ENCODE measurements around the gene PLIN1. TPM values are rescaled to one million over a fixed set of nuclear protein-coding genes. Genes with fewer than 3 reads are reported as not detected.

Gene PLIN1
- total and polyA plus RNA-seq, 2 donors (not counting 1 experiment from before 2014, with no cell fraction given), result 0.02 to 0.50 TPM

GRCh38 chr15:89707577-89707976 is 28.4 kb upstream of the PLIN1 start:
- Histone ChIP-seq H3K9ac (ENCODE audit: insufficient read depth, low read length) (no peak overlapping the region), H3K4me2 (ENCODE audit: extremely low read depth, insufficient read depth, low read length) (no peak overlapping the region), H3K27me3 (ENCODE audit: control insufficient read depth, insufficient read depth, low read length) (peaks cover 14% of the 10 kb centered on the region), H4K20me1 (ENCODE audit: control insufficient read depth, extremely low read depth, insufficient read depth, low read length) (no peaks in the 10 kb centered on the region), H2AFZ (ENCODE audit: low read length) (no peak overlapping the region), H3K79me2 (ENCODE audit: control insufficient read depth, insufficient read depth, low read length) (no peaks in the 10 kb centered on the region), H3K36me3 (ENCODE audit: control insufficient read depth, insufficient read depth, low read length) (no peaks in the 10 kb centered on the region), H3K27ac (ENCODE audit: insufficient read depth, low read length) (no peak overlapping the region), H3K9me3 (ENCODE audit: control insufficient read depth, insufficient read depth, low read depth, low read length) (no peaks in the 10 kb centered on the region), H3K4me1 (ENCODE audit: control insufficient read depth, extremely low read depth, insufficient read depth, low read length) (no peaks in the 10 kb centered on the region), H3K4me3 (replicated peaks in 1 of 4; ENCODE audit: control extremely low read depth in 1 of 4, insufficient read depth in 1 of 4, low read depth in 3 of 4, low read length in 4 of 4) (no peak overlapping the region)
- no peak for DNase-seq (ENCODE audit: low read depth in 2 of 2)
- TF ChIP-seq CTCF (conservative IDR thresholded peaks at IDR 0.05 in 1 of 2, IDR thresholded peaks at IDR 0.05 in 1 of 2; ENCODE audit: low read depth in 1 of 2, low read length in 2 of 2) (no peak), EZH2 (IDR thresholded peaks at IDR 0.05; ENCODE audit: low read length, missing control alignments) (no peak)

- Histone ChIP-seq H4K20me1 (ENCODE audit: control insufficient read depth, extremely low read depth, insufficient read depth, low read length) (no peaks in the 10 kb centered on the region), H3K4me3 (replicated peaks in 1 of 4; ENCODE audit: control extremely low read depth in 1 of 4, insufficient read depth in 1 of 4, low read depth in 3 of 4, low read length in 4 of 4) (no peak overlapping the region), H3K9ac (ENCODE audit: insufficient read depth, low read length) (no peak overlapping the region), H2AFZ (ENCODE audit: low read length) (no peak overlapping the region), H3K27me3 (ENCODE audit: control insufficient read depth, insufficient read depth, low read length) (peaks cover 23% of the 10 kb centered on the region), H3K4me1 (ENCODE audit: control insufficient read depth, extremely low read depth, insufficient read depth, low read length) (no peaks in the 10 kb centered on the region), H3K36me3 (ENCODE audit: control insufficient read depth, insufficient read depth, low read length) (no peaks in the 10 kb centered on the region), H3K79me2 (ENCODE audit: control insufficient read depth, insufficient read depth, low read length) (no peaks in the 10 kb centered on the region), H3K27ac (ENCODE audit: insufficient read depth, low read length) (no peak overlapping the region), H3K9me3 (ENCODE audit: control insufficient read depth, insufficient read depth, low read depth, low read length) (no peaks in the 10 kb centered on the region), H3K4me2 (ENCODE audit: extremely low read depth, insufficient read depth, low read length) (no peak overlapping the region)
- TF ChIP-seq CTCF (conservative IDR thresholded peaks at IDR 0.05 in 1 of 2, IDR thresholded peaks at IDR 0.05 in 1 of 2; ENCODE audit: low read depth in 1 of 2, low read length in 2 of 2) (no peak), EZH2 (IDR thresholded peaks at IDR 0.05; ENCODE audit: low read length, missing control alignments) (no peak)
- peak in 1 of 2 donors; percentile 1 for DNase-seq (ENCODE audit: low read depth in 2 of 2)
Measured at GRCh38 chr15:89704411-89704810, 25.2 kb upstream of the PLIN1 start.

- H3K9ac ChIP-seq (ENCODE audit: insufficient read depth, low read length), result no peak overlapping the region
Measured at GRCh38 chr15:89695198-89695597, 16.0 kb upstream of the PLIN1 start.

More at GRCh38 chr15:89695198-89695597, 16.0 kb upstream of the PLIN1 start:
- H3K27ac ChIP-seq (ENCODE audit: insufficient read depth, low read length), result no peak overlapping the region
- no peak overlapping the region for H3K4me3 ChIP-seq (replicated peaks in 1 of 4; ENCODE audit: control extremely low read depth in 1 of 4, insufficient read depth in 1 of 4, low read depth in 3 of 4, low read length in 4 of 4)
- TF ChIP-seq CTCF (conservative IDR thresholded peaks at IDR 0.05 in 1 of 2, IDR thresholded peaks at IDR 0.05 in 1 of 2; ENCODE audit: low read depth in 1 of 2, low read length in 2 of 2) (no peak), EZH2 (IDR thresholded peaks at IDR 0.05; ENCODE audit: low read length, missing control alignments) (no peak)
- H3K27me3 ChIP-seq (ENCODE audit: control insufficient read depth, insufficient read depth, low read length), result no peaks in the 10 kb centered on the region
- no peak for DNase-seq (ENCODE audit: low read depth in 2 of 2)
- no peaks in the 10 kb centered on the region for H3K79me2 ChIP-seq (ENCODE audit: control insufficient read depth, insufficient read depth, low read length)
- H3K9me3 ChIP-seq (ENCODE audit: control insufficient read depth, insufficient read depth, low read depth, low read length), result no peaks in the 10 kb centered on the region
- no peaks in the 10 kb centered on the region for H4K20me1 ChIP-seq (ENCODE audit: control insufficient read depth, extremely low read depth, insufficient read depth, low read length)
- no peaks in the 10 kb centered on the region for H3K4me1 ChIP-seq (ENCODE audit: control insufficient read depth, extremely low read depth, insufficient read depth, low read length)
- no peak overlapping the region for H2AFZ ChIP-seq (ENCODE audit: low read length)
- no peak overlapping the region for H3K4me2 ChIP-seq (ENCODE audit: extremely low read depth, insufficient read depth, low read length)
- no peaks in the 10 kb centered on the region for H3K36me3 ChIP-seq (ENCODE audit: control insufficient read depth, insufficient read depth, low read length)
